Lower leg skin (tissue), 3 donors: ENCODE results near the gene SLC3A2.

Experiments
- CTCF ChIP-seq, 3 donors: fragments of 450-650 bp; IDR thresholded peaks; one replicate each; pipeline ENCODE4 v1.5.1; 2016; ENCODE audit warnings: antibody characterized with exemption in 3 of 3, mild to moderate bottlenecking in 3 of 3, moderate library complexity in 2 of 3
- POLR2A ChIP-seq, 2 donors: fragments of 450-650 bp; IDR thresholded peaks; one replicate each; pipeline ENCODE4 v1.6.1; 2016 to 2017; ENCODE audit warnings: antibody characterized with exemption in 2 of 2, mild to moderate bottlenecking in 1 of 2, moderate library complexity in 1 of 2

- TF ChIP-seq CTCF (IDR thresholded peaks at IDR 0.05) (no peak), POLR2A (IDR thresholded peaks at IDR 0.05) (no peak)
These were observed 51.0 kb downstream of the SLC3A2 start for GRCh38 chr11:62931499-62932278.
